ENCODE measurements around the gene LRRC32.
"Not testable (repeated sequence)": the region's sequence is repeated elsewhere in the genome, so short reads cannot be mapped to it uniquely, and the experiment has no call there.

LRRC32 gene

DNA sequence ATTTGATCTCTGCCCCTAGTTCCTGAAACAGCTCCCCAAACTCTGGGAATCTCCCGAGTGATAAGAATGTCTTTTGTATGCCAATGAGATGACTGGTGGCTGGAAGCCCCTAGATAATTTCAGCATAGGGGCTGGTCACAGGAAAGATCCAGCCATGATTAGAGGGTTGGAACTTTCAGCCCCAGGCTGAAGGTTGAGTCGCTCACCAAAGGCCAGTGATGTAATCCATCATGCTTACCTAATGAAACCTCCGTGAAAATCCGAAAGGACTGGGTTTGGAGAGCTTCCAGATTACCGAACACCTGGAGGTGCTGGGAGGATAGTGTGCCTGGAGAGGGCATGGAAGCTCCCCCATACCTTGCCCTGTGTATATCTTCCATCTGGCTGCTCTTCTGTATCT, 26.0 kb downstream of the LRRC32 start:
- DNase-seq = no peak

DNA sequence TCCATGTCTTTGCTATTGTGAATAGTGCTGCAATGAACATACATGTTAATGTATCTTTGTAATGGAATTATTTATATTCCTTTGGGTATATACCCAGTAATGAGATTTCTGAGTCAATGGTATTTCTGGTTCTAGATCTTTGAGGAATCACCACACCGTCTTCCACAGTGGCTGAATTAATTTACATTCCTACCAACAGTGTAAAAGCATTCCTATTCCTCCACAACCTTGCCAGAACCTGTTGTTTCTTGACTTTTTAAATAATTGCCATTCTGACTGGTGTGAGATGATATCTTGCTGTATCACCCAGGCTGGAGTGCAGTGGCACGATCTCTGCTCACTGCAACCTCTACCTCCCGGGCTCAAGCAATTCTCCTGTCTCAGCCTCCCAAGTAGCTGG, 26.8 kb downstream of the LRRC32 start:
- DNase-seq = not testable (repeated sequence)

DNA sequence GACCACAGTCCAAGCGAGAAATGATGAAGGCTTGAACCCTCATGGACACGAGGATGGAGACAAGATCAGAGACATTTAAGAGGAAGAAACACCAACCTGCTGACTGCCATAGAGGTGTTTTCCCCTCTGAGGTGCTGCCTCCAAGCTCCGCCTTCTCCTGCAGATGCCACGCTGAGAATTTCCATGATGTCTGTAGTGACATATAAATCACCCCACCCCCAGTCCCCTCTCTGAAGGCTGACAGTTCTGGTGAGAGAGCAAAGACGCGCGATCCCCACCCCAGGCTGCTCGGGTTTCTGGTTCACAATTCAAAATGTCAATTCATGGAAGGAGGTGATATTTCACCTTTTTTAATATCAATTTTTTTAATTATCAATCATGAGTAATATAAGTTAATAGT, 28.2 kb downstream of the LRRC32 start:
- no peak for DNase-seq

DNA sequence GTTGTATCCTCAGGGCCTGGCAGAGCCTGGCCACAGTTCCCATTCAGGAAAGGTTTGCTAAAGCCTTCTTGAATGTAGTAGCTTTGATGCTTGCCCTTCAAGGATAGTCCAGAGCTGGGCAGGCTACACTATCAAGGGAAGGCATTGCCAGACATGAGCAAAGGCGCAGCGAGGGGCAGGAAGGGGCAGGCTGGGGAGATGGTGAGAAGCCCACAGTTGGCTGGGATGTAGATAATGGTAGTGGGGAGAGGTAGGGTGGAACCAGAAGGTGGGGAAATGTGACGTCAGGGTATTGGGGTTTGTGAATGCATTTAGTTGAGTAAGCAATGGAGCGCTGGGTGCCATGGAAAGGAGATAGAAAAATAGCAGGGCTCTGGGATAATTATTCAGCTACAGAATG, 28.6 kb downstream of the LRRC32 start:
- no peak for DNase-seq

DNA sequence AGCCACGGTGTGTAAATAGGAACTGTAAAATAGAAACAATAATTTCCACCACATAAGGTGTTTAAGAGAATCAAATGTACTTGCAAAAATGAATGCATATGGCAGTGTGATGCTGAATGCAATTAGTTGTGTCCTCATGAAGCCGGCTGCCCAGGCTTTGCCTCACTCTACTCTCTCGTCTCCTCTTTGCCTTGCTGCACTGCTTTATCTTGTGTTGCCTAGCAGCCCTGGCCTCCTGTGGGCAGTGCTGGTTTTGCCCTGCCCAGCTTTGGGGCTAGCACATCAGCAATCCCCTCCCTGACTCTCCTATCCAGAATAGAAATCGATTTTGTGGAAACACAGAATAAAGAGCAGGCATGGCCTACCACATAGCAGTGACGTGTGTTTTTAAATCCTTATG, 30.0 kb downstream of the LRRC32 start:
- no peak for DNase-seq

DNA sequence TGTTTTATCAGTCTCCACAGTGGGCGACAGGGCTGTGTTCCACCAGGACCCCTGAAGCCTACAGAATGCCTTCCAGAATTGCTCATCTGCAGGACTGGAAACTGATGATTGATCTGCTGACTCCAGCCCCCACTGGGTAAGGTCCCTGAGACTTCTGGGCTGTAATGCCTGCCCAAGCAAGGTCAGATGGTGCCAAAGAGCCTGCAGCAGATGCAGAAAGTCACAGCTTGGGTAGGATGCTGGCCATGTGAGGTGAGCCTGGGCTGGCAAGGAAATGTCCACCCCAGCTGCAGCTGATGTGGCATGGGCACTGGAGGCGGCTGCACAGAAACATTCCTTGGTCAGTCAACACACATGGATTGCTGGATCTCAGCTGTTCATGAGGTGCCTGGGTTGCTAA, 30.9 kb downstream of the LRRC32 start:
- DNase-seq = no peak

DNA sequence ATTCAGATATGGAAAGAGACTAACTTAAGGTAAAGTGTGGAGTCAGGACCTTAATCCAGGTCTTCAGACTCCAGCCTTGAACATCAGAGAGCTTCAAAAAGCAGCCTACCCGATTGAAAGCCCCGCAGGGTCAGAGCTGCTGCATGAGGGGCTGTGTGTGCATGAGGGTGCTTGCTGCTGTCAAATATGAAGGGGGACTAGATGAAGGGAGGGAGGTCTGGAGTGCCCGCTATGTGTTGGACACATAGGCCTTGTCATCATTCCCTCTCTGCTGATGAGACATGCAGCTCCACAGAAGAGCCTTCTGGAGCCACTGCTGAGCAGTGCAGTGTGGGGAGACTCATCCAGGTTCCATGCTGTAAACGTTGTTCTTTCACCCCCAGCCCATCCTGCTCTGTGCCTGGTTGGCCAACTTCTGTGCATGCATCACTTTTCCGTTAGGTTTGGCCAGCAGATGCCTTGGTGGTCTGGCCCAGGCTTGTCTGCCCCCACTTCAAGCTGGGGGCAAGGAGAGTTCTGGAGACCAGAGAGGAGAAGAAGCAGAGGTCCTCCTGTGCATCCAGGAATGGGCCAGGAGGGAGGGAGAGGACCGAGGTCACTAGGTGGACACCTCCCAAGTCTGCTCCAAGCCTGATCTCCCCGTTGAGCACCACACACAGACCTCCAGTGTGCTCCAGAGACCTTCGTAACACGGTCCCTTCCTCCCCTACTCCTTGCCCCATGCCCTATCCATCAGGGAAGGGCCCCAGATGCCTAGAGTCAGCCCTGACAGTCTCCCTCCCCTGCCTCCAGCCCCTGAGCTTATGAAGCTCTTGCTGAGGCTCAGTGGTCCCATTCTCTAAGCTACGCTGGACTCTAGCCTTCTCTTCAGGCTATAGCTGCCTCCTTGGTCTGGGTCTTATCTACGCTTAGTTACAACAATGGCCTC, 32.0 kb downstream of the LRRC32 start:
- DNase-seq = no peak

DNA sequence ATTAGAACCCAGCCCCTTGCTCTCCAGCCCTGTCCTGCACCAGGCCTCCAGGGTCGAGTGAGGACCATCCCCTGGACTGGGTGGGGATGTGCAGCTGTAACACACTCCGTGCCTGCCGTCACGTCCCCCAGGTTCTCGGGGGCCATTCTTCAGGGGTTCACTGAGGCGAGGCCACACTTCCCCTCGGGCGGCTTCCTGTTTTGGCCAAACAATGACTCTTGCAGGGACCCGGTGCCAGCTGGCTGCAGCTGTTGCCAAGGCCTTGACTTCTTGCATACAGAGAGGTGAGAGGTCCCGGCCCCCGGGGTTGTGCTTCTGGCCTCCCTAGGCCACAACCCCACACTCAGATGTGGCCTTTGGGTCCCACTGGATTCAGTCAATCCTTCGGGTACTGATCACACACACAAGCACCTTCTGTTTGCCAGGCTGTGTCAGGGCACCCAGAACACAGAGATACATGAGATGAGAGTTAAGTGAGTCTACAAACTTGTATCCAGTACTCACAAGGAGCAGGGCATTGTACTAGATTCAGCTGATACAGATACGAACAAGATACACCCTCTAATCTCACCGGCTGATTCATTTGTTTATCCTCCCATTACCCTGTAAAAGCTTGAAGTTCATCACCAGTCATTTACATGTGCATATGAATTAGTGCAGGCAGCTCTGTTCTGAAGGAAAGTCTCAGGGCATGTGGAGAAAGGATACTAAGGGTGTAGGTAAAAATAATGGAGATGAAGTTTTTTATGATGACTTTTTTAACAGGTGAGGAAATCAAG, 32.9 kb downstream of the LRRC32 start:
- no peak for DNase-seq

DNA sequence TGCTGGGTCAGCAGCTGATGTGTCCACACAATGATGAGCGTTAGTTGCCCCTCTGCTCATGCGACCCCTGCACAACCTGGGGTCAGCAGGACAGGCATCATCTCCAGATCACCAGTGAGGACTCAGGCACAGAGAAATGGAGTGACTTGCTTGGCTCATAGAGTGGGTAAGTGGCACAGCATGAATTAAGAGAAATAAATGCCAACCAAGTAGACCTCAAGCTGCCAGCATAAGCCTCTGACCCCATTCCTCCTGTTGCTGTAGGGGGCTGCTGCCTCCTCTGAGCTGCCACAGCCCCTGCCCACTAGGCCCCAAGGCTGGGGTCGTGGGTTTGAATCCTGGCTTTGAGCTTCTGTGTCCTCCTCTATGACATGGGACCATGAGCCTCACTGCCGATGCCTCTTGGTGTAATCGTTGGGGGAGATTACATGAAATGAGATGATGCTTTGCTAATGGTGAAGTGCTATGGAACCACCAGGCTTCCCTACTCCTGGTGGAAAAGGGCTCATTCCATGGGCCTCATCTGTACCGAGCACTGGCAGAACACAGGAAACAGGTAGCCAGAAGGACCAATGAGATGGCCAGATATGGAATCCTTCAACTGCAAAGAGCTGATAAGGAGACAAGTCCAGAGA, 33.6 kb downstream of the LRRC32 start:
- no peak for DNase-seq

DNA sequence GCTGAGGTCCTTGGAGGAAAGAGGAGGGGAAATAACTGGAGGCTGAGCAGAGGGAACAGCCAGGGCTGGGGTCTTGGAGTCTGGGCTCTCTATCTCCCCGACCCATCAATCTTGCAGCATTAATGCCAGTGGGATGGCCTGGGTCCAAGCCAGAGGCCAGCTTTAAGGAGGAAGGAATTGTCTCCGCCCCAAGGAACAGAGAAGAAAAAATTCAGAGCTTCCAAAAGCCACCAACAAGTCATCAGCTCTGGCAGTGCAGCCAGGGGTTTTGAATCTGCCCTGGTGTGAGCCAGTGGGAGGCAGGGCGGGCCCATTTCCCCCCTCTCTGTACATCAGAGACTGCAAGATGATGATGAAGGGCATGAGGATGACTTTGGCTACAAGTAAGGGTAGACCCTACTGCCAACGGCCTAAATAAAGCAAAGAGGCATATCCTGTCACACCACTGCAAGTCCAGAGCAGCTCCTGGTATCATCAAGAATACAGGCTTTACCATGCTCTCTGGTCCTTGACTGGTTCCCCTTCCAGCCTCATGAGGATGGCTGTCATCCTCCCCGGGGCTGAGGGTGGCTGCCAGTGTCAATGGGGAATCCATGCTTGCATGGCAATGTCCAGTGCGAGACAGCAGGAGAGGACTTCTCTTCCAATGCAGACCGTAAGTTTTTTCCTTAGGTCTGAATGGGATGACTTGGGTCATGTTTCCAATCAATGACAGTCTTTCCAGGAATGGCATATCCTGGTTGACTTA, 34.4 kb downstream of the LRRC32 start:
- DNase-seq = no peak

DNA sequence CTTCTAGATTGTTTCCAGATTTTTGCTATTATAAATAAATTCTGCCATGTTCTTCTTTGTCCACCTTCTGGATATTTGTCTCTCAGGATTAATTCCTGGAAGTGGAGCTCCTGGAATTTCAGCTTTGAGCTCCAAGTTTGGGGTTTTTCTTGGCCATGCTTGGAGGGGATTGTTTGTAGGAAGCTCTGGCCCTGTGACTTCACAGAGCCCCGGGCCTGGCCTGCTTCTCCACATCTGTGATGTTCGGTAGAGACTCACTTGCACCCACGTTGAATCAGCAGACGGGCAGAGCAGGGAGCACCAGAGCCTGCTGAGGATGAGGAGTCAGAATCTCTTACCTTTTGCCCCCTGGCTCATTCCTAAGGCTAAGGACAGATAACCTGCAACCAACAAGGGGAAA, 35.7 kb downstream of the LRRC32 start:
- no peak for DNase-seq

DNA sequence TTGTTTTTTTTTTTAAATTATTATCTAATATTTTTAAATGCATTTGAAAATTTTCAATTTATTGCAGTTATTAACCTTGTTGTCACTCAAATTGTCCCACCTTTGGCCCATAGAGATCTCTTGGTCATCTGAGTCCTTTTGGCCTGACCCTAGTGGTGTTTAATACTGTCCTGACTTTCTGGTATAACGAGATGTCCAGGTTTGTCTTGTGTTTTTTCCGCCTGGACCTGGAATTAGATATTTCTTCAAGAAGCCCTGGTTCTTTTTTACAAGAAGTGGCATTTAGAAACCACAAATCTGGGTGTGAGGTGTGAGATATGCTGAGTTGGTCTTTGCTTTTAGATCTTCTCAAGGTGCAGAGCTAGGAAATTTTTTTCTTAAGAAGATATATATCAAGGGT, 38.1 kb downstream of the LRRC32 start:
- no peak for DNase-seq

DNA sequence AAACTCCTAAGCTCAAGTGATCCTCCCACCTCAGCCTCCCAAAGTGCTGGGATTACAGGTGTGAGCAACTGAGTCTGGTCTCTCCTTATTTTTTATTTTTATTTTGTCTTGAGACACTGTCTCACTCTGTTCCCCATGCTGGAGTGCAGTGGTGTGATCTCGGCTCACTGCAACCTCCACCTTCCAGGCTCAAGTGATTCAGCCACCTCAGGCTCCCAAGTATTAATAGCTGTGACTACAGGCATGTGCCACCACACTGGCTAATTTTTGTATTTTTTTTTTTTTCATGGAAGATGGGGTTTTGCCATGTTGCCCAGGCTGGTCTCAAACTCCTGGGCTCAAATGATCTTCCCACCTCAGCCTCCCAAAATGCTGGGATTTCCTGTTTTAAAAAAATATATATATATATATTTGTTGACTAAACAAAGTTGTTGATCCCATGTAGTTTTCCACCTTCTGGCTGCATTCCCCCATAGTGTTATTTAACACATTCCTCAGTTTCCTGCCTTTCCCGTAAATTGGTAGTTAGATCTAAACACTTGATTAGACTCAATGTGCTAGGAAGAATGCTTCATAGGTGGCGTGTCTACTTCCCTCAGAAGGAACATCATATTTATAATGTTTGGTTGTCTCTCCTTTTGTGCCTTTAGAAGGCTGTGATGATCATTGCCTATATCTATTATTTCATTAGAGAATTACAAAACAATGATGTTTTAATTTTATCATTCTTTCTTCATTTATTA, 38.8 kb downstream of the LRRC32 start:
- no peak for DNase-seq

DNA sequence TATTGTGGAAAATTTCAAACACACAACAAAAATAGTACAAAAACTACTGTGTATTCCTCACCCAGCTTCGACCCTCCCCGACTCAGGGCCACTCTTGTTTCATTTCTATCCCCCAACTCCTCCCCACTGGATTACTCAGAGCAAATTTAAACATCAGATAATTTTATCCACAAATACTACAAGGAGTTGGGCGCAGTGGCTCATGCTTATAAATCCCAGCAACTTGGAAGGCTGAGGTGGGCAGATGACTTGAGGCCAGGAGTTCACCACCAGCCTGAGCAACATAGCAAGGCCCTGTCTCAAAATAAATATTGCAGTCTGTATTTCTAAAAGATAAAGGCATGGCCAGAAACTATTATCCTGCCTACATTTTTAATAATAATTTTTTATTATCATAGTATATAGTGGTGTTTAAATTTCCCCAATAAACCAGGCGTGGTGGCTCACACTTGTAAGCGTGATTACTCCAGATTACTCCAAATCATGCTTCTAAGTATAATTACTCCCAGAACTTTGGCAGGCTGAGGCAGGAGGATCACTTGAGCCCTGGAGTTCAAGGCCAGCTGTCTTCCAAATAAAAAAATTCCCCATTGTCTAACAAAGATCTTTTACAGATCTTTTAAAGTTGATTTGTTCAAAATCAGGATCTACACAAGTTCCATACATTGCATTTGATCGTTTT, 39.8 kb downstream of the LRRC32 start:
- no peak for DNase-seq

DNA sequence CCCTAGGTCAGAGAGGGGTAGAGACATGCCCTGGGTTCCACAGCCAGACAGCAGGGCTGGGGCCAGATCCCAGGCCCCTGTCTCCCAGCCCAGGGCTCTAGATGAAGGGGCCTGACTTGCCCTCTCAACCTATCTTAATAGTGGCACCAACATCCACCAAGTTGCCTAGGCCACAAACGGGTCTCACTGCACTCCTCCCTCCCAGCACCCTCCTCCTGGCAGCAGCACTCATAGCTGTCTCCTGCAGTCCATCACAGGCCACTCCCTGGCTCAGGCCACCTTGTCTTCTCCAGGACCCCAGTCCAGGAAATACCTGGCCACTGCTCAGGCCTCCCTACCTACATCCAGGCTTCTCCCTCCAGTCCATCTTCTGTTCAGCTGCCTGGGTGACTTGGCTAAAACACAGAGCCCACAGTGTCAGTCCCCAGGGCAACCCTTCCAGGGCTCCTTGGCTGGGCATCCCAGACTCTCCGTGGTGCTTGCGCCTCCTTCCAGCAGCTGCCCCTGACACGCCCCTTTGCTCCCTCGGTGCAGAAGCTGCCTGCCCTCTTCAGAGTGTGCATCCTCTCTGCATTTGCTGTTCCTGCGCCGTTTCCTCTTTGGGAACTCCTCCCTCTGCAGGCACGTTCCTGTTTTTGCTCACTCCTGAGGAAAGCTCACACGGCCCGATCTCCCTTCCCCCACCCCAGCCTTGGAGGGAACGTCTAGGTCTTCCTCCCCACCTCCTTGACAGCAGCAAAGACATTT, 40.5 kb downstream of the LRRC32 start:
- DNase-seq = no peak

DNA sequence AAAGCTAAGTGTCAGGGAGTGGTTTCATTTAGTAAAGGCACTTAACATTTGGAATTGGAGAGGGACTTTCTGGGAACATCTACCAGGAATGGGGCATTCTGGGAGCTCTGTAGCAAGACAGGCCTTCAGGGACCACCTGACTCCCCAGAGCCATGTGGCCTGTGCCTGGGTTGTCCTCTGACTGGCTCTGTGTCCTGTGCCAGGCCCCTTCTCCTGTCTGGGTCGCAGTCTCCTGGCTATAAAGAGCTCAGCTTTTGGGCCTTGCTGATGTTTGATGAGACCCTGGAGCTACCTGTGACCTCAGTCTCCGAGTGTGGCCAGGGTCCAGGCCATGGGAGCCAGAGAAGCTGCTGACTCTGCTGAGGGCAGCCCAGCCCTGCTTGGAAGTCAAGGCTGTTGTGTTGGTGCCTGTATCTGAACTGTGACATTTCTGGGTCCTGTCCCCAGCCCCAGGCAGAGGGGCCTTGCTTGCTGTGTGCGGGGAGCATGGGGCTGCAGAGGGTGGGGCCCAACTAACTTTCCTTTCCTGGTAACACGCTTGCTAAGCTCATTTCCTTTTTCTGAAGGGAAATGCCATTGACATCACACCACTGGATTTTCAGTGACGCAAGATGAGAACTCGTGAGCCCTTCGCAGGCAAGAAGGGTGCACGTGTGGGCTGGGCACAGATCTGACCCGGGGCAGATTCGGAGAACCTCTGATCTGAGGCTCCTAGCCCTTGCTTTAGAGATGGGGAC, 41.3 kb downstream of the LRRC32 start:
- no peak for DNase-seq

DNA sequence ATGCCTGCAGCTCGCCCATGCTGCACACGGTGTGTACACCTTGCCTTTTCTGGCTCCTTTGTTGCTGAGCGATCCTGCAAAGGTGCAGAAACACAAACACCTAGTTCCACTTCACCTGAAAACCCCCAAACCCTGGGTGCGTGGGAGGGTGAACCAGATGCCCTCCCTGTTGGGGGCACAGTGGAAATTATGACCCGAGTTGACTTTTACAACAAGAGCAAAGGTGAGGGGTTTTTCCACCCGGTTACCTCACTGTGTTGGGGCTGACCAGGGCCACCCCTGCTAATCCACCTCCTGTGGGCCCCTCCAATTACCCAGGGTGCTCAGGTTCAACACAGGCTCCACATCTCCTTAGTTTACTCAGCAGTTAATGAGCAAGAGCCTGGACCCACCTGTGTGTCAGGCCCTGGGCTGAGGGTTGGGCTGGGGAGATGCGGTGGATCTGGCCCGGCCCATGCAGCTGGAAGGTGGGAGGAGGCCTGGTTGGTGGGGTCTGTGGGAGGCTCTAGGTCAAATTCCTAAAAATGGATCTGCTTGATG, 42.1 kb downstream of the LRRC32 start:
- DNase-seq = no peak

DNA sequence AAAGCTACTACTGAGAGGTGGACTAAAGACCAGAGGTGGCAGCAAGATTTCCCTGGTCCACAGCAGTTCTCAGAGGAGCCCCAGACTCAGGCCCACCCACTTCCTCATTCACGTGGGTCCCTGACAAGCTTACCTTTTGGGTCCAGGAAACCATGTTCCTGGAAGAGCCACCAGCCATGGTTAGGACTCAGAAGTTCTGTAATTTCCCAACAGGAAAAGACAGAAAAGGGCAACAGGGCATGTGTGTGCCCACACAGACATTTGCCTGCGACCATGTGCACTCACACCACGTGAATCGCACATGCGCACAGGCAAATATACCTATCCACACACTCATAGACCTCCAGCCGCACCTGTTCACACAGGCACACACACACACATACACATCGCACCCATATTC, 42.9 kb downstream of the LRRC32 start:
- DNase-seq = no peak

DNA sequence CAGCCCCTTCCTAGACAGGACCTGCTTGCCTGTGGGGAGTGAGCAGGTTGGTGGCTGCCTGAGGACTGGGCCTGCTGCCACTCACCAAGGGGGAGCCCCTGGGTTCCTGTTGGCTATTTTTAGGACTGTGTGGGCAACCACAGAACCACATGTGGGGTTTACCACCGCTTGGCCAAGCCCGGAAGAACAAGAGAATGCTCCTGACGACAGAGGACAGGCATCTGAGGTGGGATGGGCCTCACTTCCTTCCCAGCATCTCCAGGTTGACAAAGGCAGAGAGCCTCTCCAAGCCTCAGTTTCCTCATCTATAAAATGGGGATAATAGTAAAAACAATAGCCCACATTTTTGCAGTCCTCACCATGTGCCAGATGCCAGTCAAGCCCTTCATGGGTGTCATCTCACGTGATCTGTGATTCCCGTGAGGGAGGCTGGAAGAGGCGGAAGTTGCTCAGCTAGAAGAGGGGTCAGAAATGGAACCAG, 43.6 kb downstream of the LRRC32 start:
- DNase-seq = no peak

DNA sequence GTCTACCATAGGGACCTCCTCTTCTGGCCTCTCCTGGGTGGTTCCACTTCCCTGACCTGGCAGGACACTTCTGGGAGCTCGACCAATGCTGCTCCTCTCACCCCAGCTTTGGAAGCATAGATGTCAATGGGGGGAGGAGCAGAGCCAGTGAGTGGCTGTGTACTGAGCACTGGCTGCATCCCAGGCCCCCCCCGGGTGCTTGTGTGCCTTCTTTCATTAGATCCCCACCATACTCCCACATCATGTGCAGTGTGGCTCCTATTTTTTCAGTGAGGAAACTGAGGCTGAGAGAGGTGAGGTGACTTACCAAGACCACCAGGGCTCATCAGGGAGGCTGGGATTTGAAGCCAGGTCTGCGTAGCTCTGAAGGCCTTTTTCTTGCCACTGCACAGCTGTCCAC, 44.3 kb downstream of the LRRC32 start:
- no peak for DNase-seq
